ENCODE results near the gene SPEG.

DNA sequence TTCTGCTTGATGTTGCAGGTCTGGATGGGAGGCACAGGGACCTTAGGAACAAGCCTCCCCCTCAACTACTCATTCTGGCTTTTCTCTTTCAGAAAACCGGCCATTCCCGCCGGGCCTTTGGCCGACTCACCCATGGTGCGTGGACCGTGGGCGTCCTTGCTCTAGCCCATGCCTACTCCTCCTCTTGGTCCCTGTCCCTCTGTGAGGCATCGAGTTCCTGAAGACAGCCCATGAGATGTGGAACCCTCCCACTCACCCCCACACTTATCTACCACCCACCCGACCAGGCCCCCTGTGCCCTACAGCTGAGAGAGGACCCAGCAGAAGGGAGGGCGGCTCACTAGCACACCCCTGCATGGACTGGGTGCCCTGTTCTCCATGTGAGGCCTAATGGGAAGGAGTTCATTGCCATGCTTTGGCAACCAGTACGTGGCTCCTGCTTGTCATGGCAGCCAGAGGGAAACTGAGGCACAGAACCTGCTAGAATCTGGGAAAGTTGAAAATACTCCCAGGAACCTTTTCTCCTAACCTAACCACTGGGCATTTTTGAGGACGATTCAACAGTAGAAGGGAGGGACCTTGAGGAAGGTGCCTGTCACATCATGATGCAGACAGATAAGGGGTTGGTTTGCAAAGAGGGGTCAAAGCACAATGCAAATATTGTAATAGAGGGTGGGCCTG, 8.5 kb downstream of the SPEG start:
- TF ChIP-seq, protein P1, sequence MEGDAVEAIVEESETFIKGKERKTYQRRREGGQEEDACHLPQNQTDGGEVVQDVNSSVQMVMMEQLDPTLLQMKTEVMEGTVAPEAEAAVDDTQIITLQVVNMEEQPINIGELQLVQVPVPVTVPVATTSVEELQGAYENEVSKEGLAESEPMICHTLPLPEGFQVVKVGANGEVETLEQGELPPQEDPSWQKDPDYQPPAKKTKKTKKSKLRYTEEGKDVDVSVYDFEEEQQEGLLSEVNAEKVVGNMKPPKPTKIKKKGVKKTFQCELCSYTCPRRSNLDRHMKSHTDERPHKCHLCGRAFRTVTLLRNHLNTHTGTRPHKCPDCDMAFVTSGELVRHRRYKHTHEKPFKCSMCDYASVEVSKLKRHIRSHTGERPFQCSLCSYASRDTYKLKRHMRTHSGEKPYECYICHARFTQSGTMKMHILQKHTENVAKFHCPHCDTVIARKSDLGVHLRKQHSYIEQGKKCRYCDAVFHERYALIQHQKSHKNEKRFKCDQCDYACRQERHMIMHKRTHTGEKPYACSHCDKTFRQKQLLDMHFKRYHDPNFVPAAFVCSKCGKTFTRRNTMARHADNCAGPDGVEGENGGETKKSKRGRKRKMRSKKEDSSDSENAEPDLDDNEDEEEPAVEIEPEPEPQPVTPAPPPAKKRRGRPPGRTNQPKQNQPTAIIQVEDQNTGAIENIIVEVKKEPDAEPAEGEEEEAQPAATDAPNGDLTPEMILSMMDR (conservative IDR thresholded peaks at IDR 0.05; ENCODE audit: low read length): no peak
- TF ChIP-seq EZH2phosphoT487 (IDR thresholded peaks at IDR 0.05; ENCODE audit: borderline replicate concordance, low read depth, low read length): no peak
